Ishikawa (cell line): ENCODE measurements around the gene IPCEF1.

Experiments
- FOXM1 ChIP-seq: IDR thresholded peaks from 2 replicates; pipeline ENCODE4 v1.6.1; 2012; ENCODE audit warnings: low read depth, borderline replicate concordance
- RAD21 ChIP-seq: IDR thresholded peaks from 2 replicates; pipeline ENCODE4 v1.6.1; 2012; ENCODE audit warnings: low read depth
- TAF1 ChIP-seq: IDR thresholded peaks from 2 replicates; pipeline ENCODE4 v1.6.1; 2012; ENCODE audit warnings: low read depth, mild to moderate bottlenecking
- TCF12 ChIP-seq: IDR thresholded peaks from 2 replicates; pipeline ENCODE4 v1.6.1; 2012; ENCODE audit warnings: low read depth
- YY1 ChIP-seq: IDR thresholded peaks from 2 replicates; pipeline ENCODE4 v1.6.1; 2012; ENCODE audit warnings: low read depth
- ZBTB7A ChIP-seq: IDR thresholded peaks from 2 replicates; pipeline ENCODE4 v1.6.1; 2012; ENCODE audit warnings: low read depth
- TF ChIP-seq, protein P1 (sequence below): IDR thresholded peaks from 2 replicates; pipeline ENCODE4 v1.6.1; 2012
- TF ChIP-seq, protein P2 (sequence below): IDR thresholded peaks from 2 replicates; pipeline ENCODE4 v1.6.1; 2012; ENCODE audit warnings: low read depth, mild to moderate bottlenecking

DNA sequence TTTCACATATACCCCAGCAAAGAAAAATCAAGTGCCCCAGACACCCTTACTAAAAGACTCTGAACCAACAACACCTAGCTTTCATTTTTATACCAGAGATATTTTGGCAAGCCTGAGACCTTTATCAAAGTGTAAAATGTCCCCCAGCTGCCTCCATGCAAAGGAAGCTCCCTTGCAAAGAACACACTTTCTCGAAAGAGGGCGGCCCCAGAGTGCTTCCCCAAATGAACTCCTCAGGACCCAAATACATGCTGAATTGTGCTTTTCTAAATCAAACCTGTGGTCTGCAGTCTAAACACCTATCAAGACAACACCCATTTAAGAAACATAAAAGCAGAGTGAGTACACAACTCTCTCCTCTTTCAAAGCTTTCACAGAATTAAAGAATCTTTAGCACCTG is 490 bp downstream of the IPCEF1 start:
- no peak for TF ChIP-seq FOXM1
- no peak for TF ChIP-seq ZBTB7A
- TF ChIP-seq, protein P1, sequence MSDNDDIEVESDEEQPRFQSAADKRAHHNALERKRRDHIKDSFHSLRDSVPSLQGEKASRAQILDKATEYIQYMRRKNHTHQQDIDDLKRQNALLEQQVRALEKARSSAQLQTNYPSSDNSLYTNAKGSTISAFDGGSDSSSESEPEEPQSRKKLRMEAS: no peak
- no peak for TF ChIP-seq YY1
- TF ChIP-seq RAD21: no peak
- TF ChIP-seq, protein P2, sequence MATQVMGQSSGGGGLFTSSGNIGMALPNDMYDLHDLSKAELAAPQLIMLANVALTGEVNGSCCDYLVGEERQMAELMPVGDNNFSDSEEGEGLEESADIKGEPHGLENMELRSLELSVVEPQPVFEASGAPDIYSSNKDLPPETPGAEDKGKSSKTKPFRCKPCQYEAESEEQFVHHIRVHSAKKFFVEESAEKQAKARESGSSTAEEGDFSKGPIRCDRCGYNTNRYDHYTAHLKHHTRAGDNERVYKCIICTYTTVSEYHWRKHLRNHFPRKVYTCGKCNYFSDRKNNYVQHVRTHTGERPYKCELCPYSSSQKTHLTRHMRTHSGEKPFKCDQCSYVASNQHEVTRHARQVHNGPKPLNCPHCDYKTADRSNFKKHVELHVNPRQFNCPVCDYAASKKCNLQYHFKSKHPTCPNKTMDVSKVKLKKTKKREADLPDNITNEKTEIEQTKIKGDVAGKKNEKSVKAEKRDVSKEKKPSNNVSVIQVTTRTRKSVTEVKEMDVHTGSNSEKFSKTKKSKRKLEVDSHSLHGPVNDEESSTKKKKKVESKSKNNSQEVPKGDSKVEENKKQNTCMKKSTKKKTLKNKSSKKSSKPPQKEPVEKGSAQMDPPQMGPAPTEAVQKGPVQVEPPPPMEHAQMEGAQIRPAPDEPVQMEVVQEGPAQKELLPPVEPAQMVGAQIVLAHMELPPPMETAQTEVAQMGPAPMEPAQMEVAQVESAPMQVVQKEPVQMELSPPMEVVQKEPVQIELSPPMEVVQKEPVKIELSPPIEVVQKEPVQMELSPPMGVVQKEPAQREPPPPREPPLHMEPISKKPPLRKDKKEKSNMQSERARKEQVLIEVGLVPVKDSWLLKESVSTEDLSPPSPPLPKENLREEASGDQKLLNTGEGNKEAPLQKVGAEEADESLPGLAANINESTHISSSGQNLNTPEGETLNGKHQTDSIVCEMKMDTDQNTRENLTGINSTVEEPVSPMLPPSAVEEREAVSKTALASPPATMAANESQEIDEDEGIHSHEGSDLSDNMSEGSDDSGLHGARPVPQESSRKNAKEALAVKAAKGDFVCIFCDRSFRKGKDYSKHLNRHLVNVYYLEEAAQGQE: no peak
- no peak for TF ChIP-seq TAF1
- no peak for TF ChIP-seq TCF12
